ENCODE measurements around the gene ABHD14A.
A peak's percentile ranks its signal among the peaks of the same experiment; 100 is the strongest.

ABHD14A gene

GRCh38 chr3:51935886-51936755 lies 38.7 kb upstream of the ABHD14A start:
- TF ChIP-seq, protein P1, sequence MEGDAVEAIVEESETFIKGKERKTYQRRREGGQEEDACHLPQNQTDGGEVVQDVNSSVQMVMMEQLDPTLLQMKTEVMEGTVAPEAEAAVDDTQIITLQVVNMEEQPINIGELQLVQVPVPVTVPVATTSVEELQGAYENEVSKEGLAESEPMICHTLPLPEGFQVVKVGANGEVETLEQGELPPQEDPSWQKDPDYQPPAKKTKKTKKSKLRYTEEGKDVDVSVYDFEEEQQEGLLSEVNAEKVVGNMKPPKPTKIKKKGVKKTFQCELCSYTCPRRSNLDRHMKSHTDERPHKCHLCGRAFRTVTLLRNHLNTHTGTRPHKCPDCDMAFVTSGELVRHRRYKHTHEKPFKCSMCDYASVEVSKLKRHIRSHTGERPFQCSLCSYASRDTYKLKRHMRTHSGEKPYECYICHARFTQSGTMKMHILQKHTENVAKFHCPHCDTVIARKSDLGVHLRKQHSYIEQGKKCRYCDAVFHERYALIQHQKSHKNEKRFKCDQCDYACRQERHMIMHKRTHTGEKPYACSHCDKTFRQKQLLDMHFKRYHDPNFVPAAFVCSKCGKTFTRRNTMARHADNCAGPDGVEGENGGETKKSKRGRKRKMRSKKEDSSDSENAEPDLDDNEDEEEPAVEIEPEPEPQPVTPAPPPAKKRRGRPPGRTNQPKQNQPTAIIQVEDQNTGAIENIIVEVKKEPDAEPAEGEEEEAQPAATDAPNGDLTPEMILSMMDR (IDR thresholded peaks at IDR 0.05; ENCODE audit: control insufficient read depth, extremely low read depth, insufficient read depth), result no peak
- DNase-seq (ENCODE audit: low read depth), result no peak
- no peak overlapping the region for H3K4me3 ChIP-seq (ENCODE audit: low read depth, low read length)

GRCh38 chr3:51937014-51937413 lies 37.9 kb upstream of the ABHD14A start:
- TF ChIP-seq, protein P1 (IDR thresholded peaks at IDR 0.05; ENCODE audit: control insufficient read depth, extremely low read depth, insufficient read depth), result no peak
- H3K4me3 ChIP-seq (ENCODE audit: low read depth, low read length), result no peak overlapping the region
- DNase-seq (ENCODE audit: low read depth), result no peak

GRCh38 chr3:51937611-51938450 lies 37.0 kb upstream of the ABHD14A start:
- TF ChIP-seq, protein P1 (IDR thresholded peaks at IDR 0.05; ENCODE audit: control insufficient read depth, extremely low read depth, insufficient read depth), result no peak
- no peak for DNase-seq (ENCODE audit: low read depth)
- no peak overlapping the region for H3K4me3 ChIP-seq (ENCODE audit: low read depth, low read length)

GRCh38 chr3:51938780-51939425 lies 36.0 kb upstream of the ABHD14A start:
- H3K4me3 ChIP-seq (ENCODE audit: low read depth, low read length), result no peak overlapping the region
- TF ChIP-seq, protein P1 (IDR thresholded peaks at IDR 0.05; ENCODE audit: control insufficient read depth, extremely low read depth, insufficient read depth), result no peak
- DNase-seq (ENCODE audit: low read depth), result no peak

DNA sequence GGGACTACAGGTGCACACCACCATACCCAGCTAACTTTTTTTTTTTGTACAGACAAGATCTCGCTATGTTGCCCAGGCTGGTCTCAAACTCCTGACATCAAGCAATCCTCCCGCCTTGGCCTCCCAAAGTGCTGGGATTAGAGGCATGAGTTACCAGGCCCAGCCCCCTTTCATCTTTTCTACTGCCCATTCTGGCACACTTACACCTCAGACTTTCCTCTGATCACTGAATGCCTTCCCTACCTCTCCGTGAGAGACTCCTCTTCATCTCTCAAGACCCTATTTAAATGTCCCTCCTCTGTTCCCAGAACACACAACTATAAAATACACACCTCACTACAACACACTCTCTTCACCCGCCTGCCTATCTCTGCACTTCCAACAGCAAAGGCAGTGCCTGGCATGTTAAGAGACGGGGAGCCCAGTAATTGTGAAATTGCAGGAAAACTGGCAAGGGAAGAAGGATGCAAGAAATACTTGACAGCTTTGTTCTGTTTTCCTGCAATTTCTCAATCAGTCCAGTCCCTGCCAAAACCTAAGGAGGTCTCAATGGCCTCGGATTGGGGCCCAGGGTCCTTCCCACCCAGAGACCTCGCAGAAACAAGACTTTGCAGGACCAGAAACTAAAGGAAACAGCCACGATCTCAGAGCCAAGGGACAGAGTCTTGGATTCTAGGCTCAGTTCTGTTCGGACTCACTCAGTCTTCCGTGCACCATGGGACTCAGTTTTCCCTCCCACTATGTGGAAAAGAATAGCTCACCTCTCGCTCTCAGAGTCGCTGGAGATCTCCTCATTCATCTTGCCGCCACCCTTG lies 34.0 kb upstream of the ABHD14A start:
- no peak for DNase-seq (ENCODE audit: low read depth)
- TF ChIP-seq, protein P1 (IDR thresholded peaks at IDR 0.05; ENCODE audit: control insufficient read depth, extremely low read depth, insufficient read depth), result no peak
- H3K4me3 ChIP-seq (ENCODE audit: low read depth, low read length), result peak overlapping the region; percentile 99

- H3K4me3 ChIP-seq (ENCODE audit: low read depth, low read length), result peak overlapping the region; percentile 99
- DNase-seq (ENCODE audit: low read depth), result no peak
- TF ChIP-seq, protein P1 (IDR thresholded peaks at IDR 0.05; ENCODE audit: control insufficient read depth, extremely low read depth, insufficient read depth), result no peak
These were observed 33.4 kb upstream of the ABHD14A start for GRCh38 chr3:51941463-51941797.

All from LNCaP clone FGC (cell line).